DMS 273 treated with DMSO at 0.1 percent for 48 hours (cell line): ENCODE data around the gene ATG10.
"Not testable (repeated sequence)": the region's sequence is repeated elsewhere in the genome, so short reads cannot be mapped to it uniquely, and the experiment has no call there.

Source experiments
- DNase-seq: peaks from one replicate; lab custom pipeline; 2025; lab: John Stamatoyannopoulos, UW

The ATG10 gene

DNA sequence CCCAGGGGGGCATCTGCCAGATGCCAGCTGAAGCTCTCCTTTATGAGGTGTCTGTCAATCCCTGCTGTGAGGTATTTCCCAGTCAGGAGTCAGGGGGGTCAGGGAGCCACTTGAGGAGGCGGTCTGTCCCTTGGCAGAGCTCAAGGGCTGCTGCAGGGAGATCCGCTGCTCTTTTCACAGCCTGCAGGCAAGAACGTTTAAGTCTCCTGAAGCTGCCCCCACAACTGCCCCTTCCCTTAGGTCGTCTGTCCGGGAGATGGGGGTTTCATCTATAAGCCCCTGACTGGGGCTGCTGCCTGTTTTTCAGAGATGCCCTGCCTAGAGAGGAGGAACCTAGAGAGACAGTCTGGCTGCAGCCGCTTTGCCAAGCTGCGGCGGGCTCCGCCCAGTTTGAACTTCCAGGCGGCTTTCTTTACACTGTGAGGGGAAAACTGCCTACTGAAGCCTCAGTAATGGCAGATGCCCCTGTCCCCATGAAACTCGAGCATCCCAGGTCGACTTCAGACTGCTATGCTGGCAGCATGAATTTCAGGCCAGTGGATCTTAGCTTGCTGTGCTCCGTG is 158.0 kb downstream of the ATG10 start:
- peak; percentile 24 for DNase-seq

DNA sequence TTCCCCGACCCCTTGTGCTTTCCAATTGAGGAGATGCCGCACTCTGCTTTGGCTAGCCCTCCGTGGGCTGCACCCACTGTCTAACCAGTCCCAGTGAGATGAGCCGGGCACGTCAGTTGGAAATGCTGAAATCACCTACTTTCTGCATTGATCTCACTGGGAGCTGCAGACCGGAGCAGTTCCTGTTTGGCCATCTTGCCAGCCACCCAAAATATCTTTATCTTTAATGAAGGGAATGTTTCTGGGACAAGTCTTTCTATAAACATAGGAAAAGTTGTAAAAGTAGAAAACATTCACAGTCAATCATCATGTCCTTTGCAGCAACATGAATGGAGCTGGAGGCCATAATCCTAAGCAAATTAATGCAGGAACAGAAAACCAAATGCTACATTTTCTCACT is 158.8 kb downstream of the ATG10 start:
- DNase-seq: no peak

DNA sequence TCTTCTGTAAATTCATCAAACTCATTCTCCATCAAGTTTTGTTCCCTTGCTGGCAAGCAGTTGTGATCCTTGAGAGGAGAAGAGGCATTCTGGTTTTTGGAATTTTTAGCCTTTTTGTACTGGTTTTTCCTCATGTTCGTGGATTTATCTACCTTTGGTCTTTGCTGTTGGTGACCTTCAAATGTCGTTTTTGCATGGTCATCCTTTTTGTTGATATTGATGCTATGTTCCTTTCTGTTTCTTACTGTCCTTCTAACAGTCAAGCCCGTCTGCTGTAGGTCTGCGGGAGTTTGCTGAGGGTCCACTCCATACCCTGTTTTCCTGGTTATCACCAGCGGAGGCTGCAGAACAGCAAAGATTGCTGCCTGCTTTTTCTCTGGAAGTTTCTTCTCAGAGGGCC is 165.4 kb downstream of the ATG10 start:
- no peak for DNase-seq

DNA sequence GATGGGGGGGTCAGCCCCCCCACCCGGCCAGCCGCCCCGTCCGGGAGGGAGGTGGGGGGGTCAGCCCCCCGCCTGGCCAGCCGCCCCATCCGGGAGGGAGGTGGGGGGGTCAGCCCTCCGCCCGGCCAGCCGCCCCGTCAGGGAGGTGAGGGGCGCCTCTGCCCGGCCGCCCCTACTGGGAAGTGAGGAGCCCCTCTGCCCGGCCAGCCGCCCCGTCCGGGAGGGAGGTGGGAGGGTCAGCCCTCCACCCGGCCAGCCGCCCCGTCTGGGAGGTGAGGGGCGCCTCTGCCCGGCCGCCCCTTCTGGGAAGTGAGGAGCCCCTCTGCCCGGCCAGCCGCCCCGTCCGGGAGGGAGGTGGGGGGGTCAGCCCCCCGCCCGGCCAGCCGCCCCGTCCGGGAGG is 168.0 kb downstream of the ATG10 start:
- not testable (repeated sequence) for DNase-seq

DNA sequence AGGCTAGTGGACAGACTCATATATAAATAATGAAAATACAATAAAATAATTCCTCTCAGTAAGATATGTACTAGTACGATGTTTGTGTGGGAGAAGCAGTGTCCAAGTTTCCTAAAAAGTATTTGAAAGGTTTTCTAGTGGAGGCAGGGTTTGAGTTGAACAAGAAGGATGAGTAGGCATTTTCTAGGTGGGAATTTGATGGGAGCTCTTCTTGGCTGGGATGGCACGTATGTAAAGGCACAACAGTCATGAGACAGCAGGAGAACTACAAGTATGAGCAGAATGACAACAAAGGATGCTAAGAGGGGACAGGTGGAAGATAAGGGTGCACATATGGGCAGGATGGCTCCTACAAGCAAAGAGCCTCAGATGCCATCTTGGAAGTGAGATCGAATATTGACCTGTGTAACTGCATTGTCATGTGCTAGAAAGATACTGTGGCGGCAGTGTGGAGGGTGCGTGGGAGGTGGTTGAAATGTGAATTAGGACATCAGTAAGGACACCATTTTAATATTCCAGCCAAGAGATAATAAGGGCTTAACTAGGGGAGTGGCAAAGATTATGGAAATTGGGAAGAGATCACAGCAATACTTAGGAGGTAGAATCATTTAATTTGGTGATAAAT is 170.5 kb downstream of the ATG10 start:
- DNase-seq: no peak

DNA sequence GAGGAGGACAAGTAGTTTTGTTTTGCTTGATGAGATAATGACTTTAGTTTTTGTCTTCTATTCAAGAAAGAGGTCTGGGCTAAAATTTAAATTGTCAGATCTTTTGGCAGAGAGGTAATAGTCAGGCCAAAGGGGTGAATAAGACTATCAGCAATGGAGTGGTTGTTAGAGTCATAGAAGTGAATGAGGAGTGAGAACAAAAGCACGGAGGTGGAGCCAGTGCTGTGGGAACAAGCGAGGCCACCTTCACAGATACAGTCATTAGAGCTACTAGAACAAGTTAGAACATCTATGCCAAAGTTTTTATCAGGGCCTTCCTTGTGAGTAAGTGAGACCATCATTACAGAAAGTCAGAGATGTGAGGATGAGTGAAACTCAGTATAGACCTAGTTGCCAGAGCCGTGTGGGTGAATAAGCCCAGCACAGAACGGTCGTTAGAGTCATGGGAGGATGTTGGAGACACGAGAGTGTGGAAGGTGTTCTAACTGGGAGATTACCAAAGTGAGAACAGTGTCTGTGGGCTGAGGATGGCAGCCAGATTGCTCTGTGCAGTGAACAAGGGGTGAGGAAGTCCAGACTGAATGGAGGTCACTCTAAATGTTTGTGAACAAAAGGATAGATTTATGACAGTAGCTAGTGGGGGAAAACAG is 171.2 kb downstream of the ATG10 start:
- DNase-seq: no peak

DNA sequence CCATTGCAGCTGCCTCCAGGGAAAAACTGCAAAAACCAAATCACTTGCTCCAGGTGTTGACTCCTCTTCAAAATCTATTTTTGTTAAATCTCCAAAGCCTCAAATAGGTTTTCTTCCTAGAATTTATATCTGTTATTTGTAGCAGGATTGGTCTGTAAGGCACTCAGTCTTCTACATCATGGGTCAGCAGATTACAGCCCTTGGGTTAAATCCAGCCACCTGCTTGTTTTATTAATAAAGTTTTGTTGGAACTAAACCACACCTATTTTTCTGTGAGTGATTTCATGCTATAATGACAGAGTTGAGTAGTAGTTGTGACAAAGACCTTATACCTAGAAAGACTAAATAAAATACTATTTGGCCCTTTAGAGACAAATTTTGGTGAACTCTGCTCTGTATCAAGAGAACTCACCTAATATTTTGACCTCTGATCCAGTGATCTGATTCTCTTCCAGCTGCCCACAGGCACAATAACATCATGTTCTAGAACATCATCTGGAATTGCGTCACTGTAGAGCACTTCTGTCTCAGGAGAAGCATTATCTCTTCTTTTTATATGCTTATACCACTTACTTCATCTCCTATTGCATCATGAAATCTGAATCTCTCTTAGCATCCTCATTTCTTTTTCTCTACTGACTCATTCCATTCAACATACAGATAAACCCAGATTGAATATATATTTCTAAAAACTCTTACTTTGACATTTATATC is 176.2 kb downstream of the ATG10 start:
- no peak for DNase-seq

DNA sequence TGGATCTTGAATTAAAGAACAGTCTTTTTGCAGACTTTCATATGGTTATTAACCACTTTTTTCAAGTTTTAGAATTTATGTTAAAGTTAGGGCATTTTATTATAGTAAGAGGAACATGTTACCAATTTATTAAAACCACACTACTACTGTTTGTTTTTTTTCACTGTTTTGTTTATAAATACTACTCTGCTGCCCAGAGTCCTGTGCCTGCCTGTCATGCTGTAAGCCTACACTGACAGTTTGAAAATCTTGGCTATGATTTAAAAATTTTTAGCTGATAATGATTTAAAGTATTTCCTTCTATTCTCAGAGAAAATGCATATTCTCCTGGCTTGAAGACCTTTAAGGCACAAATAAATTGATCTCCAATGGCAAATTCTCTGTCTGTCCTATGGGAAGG is 177.6 kb downstream of the ATG10 start:
- DNase-seq: no peak

DNA sequence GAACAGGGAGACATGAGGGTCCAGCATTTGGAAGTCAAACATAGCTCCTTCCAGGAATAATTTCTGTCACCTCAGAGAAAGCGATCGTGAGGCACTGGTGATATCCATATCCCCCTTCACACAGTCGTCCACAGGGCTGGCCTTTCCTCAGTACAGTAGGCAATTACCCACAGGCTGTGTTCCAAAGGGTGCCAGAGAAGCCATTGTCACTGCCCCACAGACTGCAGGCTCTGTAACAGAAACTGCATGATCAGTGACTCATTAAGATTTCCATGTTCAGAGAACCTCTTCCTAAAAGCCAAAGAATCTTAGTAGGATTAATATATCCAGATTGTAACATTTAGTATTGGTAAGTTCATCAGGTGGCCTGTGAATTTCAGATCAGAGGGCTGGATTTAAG is 178.7 kb downstream of the ATG10 start:
- no peak for DNase-seq

DNA sequence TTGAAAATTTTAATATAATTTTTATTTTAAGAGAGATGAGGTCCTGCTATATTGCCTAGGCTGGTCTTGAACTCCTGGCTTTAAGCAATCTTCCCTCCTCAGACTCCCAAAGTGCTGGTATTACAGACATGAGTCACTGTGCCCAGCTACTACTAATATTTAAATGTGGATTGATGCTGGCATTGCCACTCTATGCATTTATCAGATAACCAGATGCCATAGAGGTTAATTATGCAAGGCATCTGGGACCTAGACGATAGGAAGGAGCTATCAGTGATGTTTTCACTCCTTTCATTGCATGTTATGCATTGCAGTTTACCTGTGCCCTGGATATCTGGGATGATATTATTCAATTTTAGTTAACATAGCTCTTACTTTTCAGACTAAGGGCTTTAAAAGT is 179.4 kb downstream of the ATG10 start:
- peak; percentile 83 for DNase-seq

DNA sequence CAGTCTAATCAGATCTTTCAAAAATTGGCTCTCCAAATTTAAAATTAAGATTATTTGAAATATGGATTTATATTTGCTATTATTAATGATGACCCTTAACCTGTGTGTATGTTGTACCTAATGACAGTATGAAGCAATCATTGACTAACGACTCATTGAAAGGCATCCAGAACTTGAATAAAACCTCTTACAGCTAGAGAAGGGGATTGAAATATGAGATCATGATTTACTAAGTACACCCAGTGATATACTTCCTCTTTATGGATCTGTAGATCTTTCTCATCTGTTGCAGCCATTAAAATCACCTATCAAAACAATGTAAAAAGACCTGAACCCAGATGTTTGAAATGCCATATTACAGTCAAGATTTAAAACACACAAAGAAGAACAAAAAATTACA is 179.8 kb downstream of the ATG10 start:
- peak; percentile 43 for DNase-seq

DNA sequence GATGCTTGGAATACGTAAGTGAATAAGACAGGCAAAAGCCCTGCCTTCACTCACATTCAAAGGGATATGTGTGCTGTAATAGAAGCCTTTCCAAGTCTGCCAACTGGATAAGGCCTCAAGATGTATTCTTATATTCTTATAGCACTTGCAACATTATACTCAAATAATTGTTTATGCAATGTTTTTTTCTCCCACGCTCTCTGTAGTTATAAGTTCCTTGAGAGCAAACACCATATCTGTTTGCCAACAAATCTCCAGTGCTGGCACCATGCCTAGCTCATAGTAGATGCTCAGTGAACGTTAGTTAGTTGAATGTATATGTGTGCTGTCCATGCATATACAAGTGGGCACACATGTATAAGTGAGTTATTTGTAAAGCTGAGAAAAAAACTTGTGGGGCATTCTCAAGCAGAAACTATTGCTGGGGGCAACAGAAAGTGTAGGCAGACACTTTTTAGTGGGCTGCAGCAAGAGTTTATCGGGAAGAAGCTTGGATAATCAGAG is 181.2 kb downstream of the ATG10 start:
- no peak for DNase-seq

DNA sequence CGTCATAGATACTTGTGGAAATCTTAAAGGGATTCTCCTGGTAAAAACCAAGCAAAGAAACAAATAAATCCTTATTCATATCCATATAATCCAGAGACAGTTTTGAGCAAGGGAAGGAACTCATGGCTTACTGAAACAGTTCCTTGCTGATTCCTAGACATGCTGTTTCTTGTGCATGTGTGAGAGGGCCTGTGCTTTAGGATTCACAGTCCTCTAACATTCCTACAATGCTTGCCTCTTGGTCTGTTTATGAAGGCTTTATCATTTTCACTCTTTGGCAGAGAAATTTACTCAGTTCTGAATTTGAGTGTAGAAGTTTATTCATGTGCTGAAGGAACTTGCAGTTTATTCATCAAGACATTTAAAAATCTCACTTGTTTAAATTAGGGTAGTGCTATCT is 183.0 kb downstream of the ATG10 start:
- DNase-seq: no peak

DNA sequence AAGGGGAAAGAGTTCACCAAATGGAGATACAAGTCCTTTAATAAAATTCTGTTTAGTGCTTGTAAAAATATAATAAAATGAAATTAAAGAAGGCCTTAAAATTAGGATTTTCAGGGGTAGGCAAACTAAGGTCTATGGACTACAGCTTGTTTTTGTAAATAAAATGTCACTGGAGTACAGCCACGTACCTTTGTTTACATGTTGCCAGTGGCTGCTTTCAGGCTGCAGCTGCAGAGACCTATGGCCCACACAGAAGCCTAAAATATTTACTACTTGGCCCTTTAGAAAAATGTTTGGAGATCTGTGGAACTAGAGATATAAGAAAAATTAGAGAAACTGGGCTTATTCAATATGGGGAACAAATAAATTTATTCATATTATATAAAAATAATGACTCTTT is 183.5 kb downstream of the ATG10 start:
- no peak for DNase-seq

DNA sequence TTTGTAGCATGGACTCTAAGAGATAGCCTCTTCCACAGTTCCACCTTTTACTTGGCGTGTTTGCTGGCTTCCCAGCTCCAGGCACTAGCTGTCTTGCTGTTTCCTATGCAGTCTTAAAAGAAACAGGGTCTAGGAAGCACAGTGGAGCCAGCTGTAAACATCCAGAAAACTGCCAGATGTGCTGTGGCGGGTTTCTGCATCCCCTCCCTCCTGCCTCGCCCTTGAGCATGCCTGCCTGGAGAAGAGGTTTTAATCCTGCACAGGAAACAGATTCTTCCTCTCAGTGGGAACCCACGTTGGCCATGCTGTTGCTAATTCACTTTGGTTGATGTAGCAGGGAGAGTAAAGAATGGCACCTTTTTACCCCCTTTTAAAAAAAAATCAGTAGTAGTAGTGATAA is 185.1 kb downstream of the ATG10 start:
- DNase-seq: no peak

DNA sequence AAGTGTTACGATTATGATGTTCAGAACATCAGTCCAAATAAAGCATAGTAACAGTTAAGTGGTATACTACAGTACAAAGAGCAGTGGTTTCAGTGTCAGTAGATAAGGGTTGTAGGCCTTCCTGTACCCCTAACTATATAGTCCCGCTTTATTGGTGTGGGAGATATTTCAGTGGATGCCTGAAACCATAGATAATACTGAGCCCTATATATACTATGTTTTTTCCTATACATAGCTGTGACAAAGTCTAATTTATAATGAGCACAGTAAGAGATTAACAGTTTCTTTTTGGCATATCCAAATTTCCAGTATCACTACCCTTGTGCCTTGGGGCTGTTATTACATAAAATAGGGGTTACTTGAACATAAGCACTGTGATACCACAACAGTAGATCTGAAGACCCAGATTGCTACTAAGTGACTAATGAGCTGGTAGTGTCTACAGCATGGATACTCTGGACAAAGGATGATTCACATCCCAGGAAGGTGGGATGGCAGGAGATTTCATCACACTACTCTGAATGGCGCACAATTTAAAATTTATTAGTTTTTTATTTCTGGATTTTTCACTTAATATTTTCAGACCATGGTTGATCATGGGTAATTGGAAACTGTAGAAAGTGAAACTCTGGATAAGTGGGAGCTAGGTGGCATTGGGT is 187.1 kb downstream of the ATG10 start:
- DNase-seq: no peak

DNA sequence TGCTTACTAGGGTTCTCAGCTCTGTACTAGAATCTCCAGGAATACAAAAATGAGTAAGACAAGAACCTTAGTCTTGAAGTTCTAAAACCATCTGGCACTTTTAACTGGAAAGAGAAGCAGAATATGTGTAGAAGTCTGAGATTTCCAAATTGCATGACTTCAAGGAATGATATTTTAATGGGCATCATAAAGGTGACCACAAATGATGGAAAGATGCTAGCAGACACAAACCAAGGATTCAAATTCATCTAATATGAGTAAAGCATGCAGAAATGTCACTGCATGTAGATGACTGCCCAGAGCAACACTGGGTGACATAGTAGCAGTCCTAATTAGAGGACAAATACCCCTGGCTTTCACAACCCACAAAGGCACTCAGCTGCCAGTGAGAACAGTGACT is 189.1 kb downstream of the ATG10 start:
- DNase-seq: no peak

DNA sequence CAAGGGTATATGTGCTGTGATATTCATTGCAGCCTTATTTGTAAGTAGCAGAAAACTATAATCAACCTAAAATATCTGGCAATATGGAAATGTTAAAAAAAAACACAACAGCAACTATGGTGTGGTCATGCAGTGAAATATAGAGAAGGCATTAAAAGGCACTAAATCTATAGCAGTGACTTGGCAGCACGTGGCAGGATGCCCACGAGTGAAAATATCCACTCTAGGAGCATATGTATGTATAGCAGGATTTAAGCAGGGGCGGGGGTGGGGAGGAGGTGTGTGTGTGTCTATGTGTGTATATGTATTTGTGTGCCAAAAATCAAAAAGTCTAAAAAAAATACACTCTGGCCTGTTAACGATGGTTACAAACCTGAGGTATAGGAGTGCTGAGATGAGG is 190.8 kb downstream of the ATG10 start:
- DNase-seq: no peak

DNA sequence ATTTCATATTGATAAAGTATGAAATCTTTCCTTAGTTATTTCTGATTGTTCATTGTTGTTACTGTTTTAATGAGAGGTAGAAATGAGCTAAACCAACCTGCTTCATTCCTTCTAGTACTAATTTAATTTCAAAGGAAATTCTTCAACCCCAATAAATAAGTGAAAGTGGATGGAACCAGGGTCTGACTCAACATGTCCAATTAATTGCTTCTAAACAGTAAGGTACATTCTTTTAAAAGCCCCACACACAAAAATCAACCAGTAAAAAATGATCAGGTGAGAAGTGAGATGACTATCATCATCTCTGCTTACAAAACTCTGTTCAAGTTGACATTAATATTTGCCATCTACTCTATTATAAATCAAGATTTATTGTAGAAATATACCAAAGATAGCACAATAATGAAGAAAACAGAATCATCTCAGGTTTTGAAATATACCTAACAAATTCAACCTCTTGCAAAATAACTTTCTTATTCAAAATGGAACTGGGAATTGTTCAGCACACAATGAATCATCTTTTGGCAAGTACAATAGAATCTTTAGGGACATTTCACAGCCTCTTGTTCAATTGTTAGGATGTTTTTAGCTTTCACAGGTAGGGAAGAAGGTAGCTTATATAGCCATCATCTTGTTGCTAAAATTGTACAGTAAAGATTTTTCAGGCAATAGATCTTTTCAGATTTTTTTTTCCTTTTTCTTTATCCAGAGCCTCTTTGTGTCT is 191.8 kb downstream of the ATG10 start:
- no peak for DNase-seq

DNA sequence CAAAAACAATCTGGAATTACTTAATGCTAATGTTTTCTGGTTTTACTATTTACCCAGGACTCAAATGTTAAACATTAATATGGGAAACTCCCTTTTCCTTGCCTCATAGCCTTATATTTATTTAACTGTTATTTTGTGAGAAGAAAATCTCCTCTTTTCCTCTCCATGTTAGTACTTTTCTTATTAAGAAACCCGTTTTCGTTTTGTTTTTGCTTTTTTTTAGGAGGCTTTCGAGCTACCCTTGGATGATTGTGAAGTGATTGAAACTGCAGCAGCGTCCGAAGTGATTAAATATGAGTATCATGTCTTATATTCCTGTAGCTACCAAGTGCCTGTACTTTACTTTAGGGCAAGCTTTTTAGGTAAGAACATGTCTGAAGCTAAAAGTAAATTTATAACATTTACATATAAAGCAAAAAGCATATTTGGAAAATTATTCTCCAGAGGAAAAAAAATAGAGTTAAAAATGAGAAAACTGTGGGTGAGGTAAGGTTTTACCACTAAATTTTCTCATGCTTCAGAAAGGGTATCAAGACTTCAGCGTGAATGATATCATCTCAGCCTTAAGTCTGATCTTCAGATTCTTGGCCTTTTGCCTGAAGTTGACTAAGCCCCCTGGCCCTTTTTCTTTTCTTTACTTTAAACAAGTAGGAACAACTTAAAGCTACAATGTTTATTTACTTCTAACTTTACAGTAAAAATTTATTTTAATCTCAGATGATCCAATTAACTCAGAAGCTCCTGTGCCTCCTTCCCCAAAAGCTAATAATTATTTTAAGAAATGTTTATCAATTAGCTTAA is 192.6 kb downstream of the ATG10 start:
- no peak for DNase-seq
